GM12878 (cell line): ENCODE measurements around the gene MMP3.

Source experiments
- ASH2L ChIP-seq: fragments of 300-600, 200-600 bp; sonication (generic); IDR thresholded peaks from 2 replicates; pipeline ENCODE4 v1.6.1; 2017; ENCODE audit warnings: low read depth, mild to moderate bottlenecking, borderline replicate concordance
- BMI1 ChIP-seq: fragments of 450-650 bp; IDR thresholded peaks from 2 replicates; pipeline ENCODE4 v1.6.1; 2016; ENCODE audit warnings: mild to moderate bottlenecking, moderate library complexity, borderline replicate concordance
- EP300 ChIP-seq, 2 experiments: fragments of 150-350 bp in 1 of 2; IDR thresholded peaks; 2 replicates each; pipeline ENCODE4 v1.6.1; 2011 to 2012; ENCODE audit warnings: low read depth in 2 of 2, low read length in 2 of 2, borderline replicate concordance in 1 of 2, improper control_type of control experiment in 1 of 2, inconsistent platforms in 1 of 2; ENCODE audit not compliant: control insufficient read depth in 1 of 2
- GABPA ChIP-seq: IDR thresholded peaks from 2 replicates; pipeline ENCODE4 v1.6.1; 2014; ENCODE audit warnings: antibody characterized with exemption, low read depth, mild to moderate bottlenecking, inconsistent platforms
- HCFC1 ChIP-seq: fragments of 150-350 bp; IDR thresholded peaks from 2 replicates; pipeline ENCODE4 v1.6.1; 2014; ENCODE audit warnings: low read length
- HDAC2 ChIP-seq: fragments of 200-600 bp; sonication (generic); IDR thresholded peaks from 2 replicates; pipeline ENCODE4 v1.6.1; 2017
- JUND ChIP-seq: IDR thresholded peaks from 2 replicates; pipeline ENCODE4 v1.6.1; 2012; ENCODE audit warnings: low read depth, mild to moderate bottlenecking, low read length, improper control_type of control experiment, moderate library complexity
- POU2F2 ChIP-seq: IDR thresholded peaks from 3 replicates; pipeline ENCODE4 v1.6.1; 2011; ENCODE audit warnings: low read depth, mild to moderate bottlenecking, low read length, borderline replicate concordance
- SIN3A ChIP-seq: IDR thresholded peaks from 2 replicates; pipeline ENCODE4 v1.6.1; 2012; ENCODE audit warnings: low read depth, low read length, improper control_type of control experiment
- TF ChIP-seq, protein P1 (sequence below): IDR thresholded peaks from 2 replicates; pipeline ENCODE4 v1.6.1; 2011; ENCODE audit warnings: low read depth, low read length, improper control_type of control experiment, borderline replicate concordance
- TF ChIP-seq, protein P2 (sequence below), 3 experiments: IDR thresholded peaks in 2 of 3; conservative IDR thresholded peaks in 1 of 3; 2 replicates each; pipeline ENCODE4 v1.5.1; 2011; ENCODE audit warnings: low read depth in 3 of 3, low read length in 3 of 3, mild to moderate bottlenecking in 3 of 3, control low read depth in 2 of 3, moderate library complexity in 2 of 3, inconsistent platforms in 1 of 3, mixed read lengths in 1 of 3; ENCODE audit not compliant: control insufficient read depth in 2 of 3, insufficient read depth in 1 of 3; ENCODE audit errors: extremely low read depth in 1 of 3

DNA sequence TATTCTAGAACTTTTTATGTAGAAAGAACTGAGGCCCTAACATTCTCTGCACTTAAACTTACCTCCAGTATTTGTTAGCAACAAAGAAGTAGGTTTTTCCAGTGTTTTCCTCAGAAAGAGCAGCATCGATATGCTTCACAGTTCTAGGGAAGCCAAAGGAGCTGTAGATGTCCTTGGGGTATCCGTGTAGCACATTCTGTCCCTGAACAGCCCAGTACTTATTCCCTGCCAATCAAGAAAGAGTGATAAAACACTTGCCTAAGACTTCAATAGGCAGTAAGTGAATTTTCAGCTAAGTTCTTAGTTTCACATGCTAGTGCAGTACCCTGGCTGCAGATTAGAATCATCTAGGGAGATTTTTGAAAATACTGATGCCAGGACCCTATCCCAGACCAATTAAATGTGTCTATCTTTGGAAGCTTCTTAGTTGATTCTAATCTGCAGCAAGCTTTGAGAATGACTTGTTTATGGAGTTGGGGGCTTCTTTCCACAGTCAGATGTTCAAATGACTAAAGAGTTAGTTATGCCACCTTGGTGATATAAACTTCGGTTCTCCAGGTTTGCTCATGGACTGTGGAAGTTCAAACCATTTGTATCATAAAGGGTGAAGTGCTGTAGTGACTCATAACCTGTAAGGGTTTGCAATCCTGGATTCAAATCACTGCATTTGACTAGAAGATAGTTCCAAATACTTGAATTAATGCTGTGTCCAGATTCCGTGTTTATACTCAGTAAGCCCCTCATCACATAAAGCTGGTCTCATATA lies 52.0 kb downstream of the MMP3 start:
- no peak for TF ChIP-seq JUND
- no peak for TF ChIP-seq BMI1
- TF ChIP-seq HCFC1, result no peak
- TF ChIP-seq, protein P1, sequence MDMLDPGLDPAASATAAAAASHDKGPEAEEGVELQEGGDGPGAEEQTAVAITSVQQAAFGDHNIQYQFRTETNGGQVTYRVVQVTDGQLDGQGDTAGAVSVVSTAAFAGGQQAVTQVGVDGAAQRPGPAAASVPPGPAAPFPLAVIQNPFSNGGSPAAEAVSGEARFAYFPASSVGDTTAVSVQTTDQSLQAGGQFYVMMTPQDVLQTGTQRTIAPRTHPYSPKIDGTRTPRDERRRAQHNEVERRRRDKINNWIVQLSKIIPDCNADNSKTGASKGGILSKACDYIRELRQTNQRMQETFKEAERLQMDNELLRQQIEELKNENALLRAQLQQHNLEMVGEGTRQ, result no peak
- TF ChIP-seq, protein P2, sequence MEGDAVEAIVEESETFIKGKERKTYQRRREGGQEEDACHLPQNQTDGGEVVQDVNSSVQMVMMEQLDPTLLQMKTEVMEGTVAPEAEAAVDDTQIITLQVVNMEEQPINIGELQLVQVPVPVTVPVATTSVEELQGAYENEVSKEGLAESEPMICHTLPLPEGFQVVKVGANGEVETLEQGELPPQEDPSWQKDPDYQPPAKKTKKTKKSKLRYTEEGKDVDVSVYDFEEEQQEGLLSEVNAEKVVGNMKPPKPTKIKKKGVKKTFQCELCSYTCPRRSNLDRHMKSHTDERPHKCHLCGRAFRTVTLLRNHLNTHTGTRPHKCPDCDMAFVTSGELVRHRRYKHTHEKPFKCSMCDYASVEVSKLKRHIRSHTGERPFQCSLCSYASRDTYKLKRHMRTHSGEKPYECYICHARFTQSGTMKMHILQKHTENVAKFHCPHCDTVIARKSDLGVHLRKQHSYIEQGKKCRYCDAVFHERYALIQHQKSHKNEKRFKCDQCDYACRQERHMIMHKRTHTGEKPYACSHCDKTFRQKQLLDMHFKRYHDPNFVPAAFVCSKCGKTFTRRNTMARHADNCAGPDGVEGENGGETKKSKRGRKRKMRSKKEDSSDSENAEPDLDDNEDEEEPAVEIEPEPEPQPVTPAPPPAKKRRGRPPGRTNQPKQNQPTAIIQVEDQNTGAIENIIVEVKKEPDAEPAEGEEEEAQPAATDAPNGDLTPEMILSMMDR (IDR thresholded peaks at IDR 0.05 in 2 of 3, conservative IDR thresholded peaks at IDR 0.05 in 1 of 3; ENCODE audit: control insufficient read depth in 2 of 3, extremely low read depth in 1 of 3, insufficient read depth in 1 of 3, low read depth in 3 of 3, low read length in 3 of 3), result no peak
- TF ChIP-seq POU2F2, result no peak
- no peak for TF ChIP-seq EP300 (IDR thresholded peaks at IDR 0.05; ENCODE audit: borderline replicate concordance in 1 of 2, control insufficient read depth in 1 of 2, low read depth in 2 of 2, low read length in 2 of 2)
- no peak for TF ChIP-seq GABPA
- no peak for TF ChIP-seq ASH2L
- no peak for TF ChIP-seq HDAC2
- no peak for TF ChIP-seq SIN3A
